RWPE1 (cell line): Measurements from ENCODE around the gene RNF183.

ENCODE experiments used
- CTCF ChIA-PET: fragments of 350-600 bp; sonication (Branson Sonifier 250); formaldehyde crosslinking; extraction: SDS; loops from one replicate; lab custom pipeline; 2021; lab: Yijun Ruan, JAX
- POLR2A ChIA-PET: fragments of 400-600 bp; formaldehyde crosslinking; extraction: SDS; loops from one replicate; lab custom pipeline; 2020; ENCODE audit warnings: antibody characterized with exemption; ENCODE audit not compliant: low non-redundant PET; lab: Yijun Ruan, JAX
- DNase-seq: peaks from one replicate; pipeline ENCODE4 v3.0.0; 2012; ENCODE audit warnings: low spot score
- H3K27ac ChIP-seq: fragments of 450-650 bp; 2 replicates; pipeline ENCODE4 v1.5.1; 2017
- TF ChIP-seq, protein P1 (sequence below): fragments of 450-650 bp; conservative IDR thresholded peaks from 2 replicates; pipeline ENCODE4 v1.5.1; 2017; ENCODE audit warnings: low read depth, mild to moderate bottlenecking

RNF183 gene

DNA sequence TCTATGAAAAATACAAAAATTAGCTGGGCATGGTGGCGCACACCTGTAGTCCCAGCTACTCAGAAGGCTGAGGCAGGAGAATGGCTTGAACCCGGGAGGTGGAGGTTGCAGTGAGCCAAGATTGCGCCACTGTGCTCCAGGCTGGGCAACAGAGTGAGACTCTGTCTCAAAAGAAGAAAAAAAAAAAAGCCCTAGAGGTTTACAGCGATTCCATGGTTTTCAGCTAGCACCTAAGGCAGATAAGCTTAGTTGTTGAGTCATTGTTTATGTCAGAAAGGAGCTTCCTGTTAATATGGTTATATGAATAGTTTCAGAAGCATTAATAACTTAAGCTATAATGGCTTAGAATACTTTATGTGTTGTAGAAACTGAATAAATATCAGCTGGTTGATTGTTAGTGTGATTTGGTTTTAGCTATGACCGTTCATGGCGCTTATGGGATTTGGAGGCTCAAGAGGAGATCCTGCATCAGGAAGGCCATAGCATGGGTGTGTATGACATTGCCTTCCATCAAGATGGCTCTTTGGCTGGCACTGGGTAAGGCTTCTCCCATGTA is 13.0 kb downstream of the RNF183 start:
- CTCF ChIA-PET = no interaction called here
- TF ChIP-seq, protein P1, sequence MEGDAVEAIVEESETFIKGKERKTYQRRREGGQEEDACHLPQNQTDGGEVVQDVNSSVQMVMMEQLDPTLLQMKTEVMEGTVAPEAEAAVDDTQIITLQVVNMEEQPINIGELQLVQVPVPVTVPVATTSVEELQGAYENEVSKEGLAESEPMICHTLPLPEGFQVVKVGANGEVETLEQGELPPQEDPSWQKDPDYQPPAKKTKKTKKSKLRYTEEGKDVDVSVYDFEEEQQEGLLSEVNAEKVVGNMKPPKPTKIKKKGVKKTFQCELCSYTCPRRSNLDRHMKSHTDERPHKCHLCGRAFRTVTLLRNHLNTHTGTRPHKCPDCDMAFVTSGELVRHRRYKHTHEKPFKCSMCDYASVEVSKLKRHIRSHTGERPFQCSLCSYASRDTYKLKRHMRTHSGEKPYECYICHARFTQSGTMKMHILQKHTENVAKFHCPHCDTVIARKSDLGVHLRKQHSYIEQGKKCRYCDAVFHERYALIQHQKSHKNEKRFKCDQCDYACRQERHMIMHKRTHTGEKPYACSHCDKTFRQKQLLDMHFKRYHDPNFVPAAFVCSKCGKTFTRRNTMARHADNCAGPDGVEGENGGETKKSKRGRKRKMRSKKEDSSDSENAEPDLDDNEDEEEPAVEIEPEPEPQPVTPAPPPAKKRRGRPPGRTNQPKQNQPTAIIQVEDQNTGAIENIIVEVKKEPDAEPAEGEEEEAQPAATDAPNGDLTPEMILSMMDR = no peak
- no peak overlapping the region for H3K27ac ChIP-seq
- POLR2A ChIA-PET = no interaction called here
- no peak for DNase-seq

DNA sequence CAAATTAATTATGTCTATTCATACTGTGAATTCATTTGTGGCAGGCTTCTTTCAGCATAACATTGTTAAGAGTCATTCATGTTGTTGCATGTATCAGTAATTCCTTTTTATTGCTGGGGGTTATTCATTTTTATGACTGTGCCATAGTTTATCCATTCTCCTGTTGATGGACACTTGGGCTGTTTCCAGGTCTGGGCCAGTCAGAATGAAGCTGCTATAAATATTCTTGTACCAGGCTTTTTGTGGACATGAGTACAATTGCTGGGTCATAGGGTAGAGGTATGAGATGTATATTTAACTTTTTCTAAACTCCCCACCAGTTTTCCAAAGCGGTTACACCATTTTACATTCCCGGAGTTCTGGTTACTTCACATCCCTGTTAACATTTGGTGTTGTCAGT is 14.1 kb downstream of the RNF183 start:
- H3K27ac ChIP-seq = no peak overlapping the region
- ChIA-PET CTCF (interaction anchor here (0.6 kb wide), 1 partner anchor 177 kb away, joined by 4 read pairs; no protein-coding TSS in a partner anchor), POLR2A (interaction anchor here (0.6 kb wide), 1 partner anchor 66 kb away, joined by 3 read pairs; no protein-coding TSS in a partner anchor)
- DNase-seq = peak; percentile 13
- TF ChIP-seq, protein P1 = no peak

DNA sequence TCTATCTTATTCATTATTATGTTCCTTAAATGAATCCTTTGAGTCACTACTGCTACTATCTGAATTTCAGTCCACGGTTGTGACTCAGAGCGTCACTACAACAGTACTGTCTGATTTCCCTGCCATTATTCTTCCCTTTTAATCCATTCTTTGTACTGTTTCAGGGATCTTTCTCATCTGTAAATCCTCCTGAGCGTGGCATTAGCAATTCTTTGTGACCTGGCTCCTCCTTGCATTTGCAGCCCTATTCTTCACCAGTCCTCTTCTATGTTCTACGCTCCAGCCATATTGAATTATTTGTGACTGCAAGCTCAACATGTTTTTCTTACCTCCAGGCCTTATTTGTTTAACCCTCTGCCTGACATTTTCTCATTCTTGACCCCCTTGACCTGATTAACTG is 21.8 kb downstream of the RNF183 start:
- ChIA-PET POLR2A (no interaction called here), CTCF (no interaction called here)
- no peak overlapping the region for H3K27ac ChIP-seq
- TF ChIP-seq, protein P1 = no peak
- DNase-seq = no peak

DNA sequence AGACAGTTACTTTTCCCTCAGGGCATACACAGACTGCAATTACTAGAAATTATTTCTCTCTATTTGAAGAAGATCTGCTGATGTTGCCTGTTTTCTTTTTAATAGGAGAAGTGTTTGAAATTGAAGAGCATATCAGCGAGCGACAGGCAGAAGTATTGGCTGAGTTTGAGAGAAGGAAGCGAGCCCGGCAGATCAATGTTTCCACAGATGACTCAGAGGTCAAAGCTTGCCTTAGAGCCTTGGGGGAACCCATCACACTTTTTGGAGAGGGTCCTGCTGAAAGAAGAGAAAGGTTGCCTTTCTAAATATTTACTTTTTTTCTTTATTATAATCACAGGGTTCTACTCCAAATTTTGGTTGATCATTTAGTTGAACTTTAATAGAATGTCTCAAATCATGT is 24.3 kb downstream of the RNF183 start:
- POLR2A ChIA-PET = interaction anchor here (0.6 kb wide), 1 partner anchor 130 kb away, joined by 5 read pairs; no protein-coding TSS in a partner anchor
- no peak for DNase-seq
- TF ChIP-seq, protein P1 = no peak
- CTCF ChIA-PET = no interaction called here
- no peak overlapping the region for H3K27ac ChIP-seq

DNA sequence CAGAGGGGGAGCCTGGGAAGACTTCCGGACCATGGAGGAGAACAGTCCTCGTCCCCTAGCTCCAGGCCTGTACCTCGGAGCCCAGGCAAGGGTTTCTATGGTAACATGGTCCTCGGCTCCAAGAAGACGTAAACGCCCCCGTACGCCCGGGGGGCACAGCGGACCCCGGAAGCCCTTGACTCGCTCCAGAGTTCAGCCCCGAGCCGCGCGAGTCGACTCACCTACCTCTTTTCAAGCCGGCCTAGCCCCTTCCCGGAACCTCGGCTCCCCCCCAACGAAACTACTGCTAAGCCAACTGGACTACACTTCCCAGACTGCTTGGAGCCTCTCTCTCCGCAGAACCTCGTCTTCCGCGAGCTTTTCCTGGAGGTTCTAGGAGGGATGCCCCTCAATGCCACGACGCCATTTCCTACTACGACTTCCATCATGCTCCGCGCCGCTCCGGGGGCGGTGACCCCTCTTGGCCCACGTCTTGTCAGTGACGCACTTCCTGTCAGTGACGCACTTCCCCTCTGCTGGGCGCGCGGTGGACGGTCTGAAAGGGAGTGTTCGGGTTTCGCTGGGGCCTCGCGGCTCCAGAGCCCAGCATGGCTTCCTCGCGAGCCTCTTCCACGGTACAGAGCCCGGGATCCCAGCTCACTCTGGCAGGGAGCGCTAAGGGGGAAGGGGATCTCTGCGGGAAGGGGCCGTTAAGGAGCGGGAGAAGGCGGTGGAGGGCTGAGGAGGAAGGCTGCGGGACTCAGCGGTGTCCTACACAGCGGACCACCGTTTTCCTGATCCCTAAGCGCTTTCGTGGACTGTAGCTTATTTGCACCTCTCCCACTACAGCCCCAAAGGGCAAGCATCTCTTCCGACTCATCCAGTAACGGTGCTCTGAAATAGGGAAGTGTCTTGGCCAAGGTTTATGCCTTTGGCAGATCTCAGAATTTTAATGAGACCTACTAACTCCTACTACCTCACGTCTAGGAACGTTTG is 27.7 kb downstream of the RNF183 start, which contains the start of the genes CDC26 and PRPF4:
CDC26 (minus strand) TSS at position 416 of the 975 bp plus-strand sequence. CDS start 3,065 bp downstream, outside the sequence.
PRPF4 (plus strand) TSS at position 502 of the 975 bp plus-strand sequence; CDS start at position 588, 86 bp downstream.
- TF ChIP-seq, protein P1 = no peak
- ChIA-PET POLR2A (interaction anchor here (0.7 to 1.2 kb wide), 6 partner anchors 20 to 383 kb away, joined by 3 to 6 read pairs (median 4); partner anchors contain the start of genes C9orf43, FKBP15, POLE3 and SLC31A1), CTCF (interaction anchor here (0.5 to 2.0 kb wide), 16 partner anchors 10 to 1010 kb away, joined by 3 to 7 read pairs (median 3); partner anchors contain the start of genes ALAD and SLC31A1)
- DNase-seq = peak; percentile 99
- peak within 1 kb of the TSS; percentile 84 for H3K27ac ChIP-seq
